Skeletal muscle cell (primary cell): Measurements from ENCODE around the gene MPDU1.

Experiments used
- DNase-seq: peaks from one replicate; pipeline ENCODE4 v3.0.0-alpha.2; 2010; ENCODE audit warnings: low read depth
- H3K4me3 ChIP-seq: 2 replicates; pipeline ENCODE4 v1.5.1; 2011; ENCODE audit warnings: low read depth, mild to moderate bottlenecking, control low read depth, low read length, moderate library complexity

The MPDU1 gene

DNA sequence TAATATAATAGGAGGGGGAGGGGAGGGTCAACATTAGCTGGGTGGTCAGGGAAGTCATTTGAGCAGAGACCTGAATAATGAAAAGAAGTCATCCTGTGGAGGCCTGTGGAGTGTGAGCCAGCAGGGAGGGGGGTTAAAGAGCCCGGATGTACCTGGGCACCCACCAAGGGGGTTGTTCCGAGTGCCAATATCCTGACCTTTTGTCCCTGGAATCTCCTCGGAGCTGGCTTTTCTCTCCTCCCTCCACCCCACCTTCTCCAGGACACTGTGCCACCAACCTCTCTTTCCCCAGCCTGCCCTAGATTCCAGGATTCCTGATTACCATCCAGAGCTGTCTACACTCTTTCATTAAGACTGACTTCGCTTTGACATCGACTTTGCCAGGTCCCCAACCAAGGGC, 52.5 kb downstream of the MPDU1 start:
- H3K4me3 ChIP-seq, result no peak overlapping the region
- no peak for DNase-seq
